ENCODE data around the gene VWC2. TPM values are rescaled to one million over a fixed set of nuclear protein-coding genes. Genes with fewer than 3 reads are reported as not detected.

The VWC2 gene
- total and polyA plus RNA-seq, 7 experiments from 2014 or later: not detected

DNA sequence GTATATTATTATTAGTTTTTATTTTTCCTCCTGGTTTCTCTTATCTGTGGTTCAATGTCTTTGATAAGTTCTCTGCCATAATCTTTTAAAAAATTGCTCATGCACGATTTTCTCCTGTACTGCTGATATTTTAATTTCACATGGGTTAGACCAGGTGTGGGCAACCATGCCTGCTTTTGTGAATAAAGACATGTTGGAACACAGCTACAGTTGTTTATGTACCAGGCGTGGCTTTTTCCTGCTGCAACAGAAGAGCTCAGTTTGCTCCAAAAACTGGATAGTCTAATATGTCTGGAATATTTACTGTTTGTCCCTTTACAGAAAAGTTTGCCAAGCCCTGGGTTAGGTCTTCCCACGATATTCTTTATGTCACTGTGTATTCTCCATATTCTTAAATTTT lies 105.2 kb downstream of the VWC2 start:
- Mint-ChIP-seq H3K4me1 (peaks cover 0 to 1% (median 0%) of the 10 kb centered on the region in 7 donors), H3K36me3 (no peaks in the 10 kb centered on the region), H3K9me3 (peaks cover 0 to 2% (median 0%) of the 10 kb centered on the region in 11 donors), H3K4me3 (no peak overlapping the region), H3K27me3 (peaks cover 0 to 21% (median 16%) of the 10 kb centered on the region in 5 donors), H3K27ac (no peak overlapping the region)
- intact Hi-C loops (cut with micrococcal nuclease): no loop called here
- H3K36me3 ChIP-seq (ENCODE audit: control insufficient read depth in 2 of 3, insufficient read depth in 3 of 3, low read length in 3 of 3): no peaks in the 10 kb centered on the region
- ATAC-seq (no peak), DNase-seq (no peak)
- no peak overlapping the region for H3K27ac ChIP-seq (ENCODE audit: low read depth, low read length)
- no peaks in the 10 kb centered on the region for H3K4me1 ChIP-seq (ENCODE audit: control insufficient read depth in 2 of 2, insufficient read depth in 2 of 2, low read length in 2 of 2)
- ChIA-PET CTCF (no interaction called here), POLR2A (no interaction called here)
- H3K27me3 ChIP-seq (ENCODE audit: control insufficient read depth in 2 of 2, insufficient read depth in 2 of 2, low read length in 2 of 2): no peaks in the 10 kb centered on the region
- no peaks in the 10 kb centered on the region for H3K9me3 ChIP-seq (ENCODE audit: control insufficient read depth in 2 of 3, low read length in 3 of 3)
- H3K4me3 ChIP-seq (ENCODE audit: low read length): no peak overlapping the region

DNA sequence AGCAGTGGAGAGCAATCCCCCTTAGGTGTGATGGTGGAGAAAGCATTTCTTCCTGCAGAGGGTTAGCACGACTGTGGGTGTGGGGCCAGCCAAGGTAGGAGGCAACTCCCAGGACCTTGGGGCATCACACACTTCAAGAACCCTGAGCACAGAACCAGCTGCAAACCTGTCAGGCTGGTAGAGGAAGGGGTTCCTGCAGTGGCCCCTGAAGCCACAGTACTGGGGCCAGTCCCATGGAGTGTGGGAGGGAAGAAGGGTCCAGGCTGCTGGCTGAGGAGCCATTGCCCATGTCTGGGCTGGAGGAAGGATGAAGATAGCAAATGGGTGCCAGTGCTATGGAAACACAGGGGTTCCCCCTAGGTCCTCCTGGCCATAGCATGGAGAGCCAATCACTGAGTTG lies 110.5 kb downstream of the VWC2 start:
- Histone ChIP-seq H3K36me3 (ENCODE audit: control insufficient read depth in 2 of 3, insufficient read depth in 3 of 3, low read length in 3 of 3) (no peaks in the 10 kb centered on the region), H3K4me1 (ENCODE audit: control insufficient read depth in 2 of 2, insufficient read depth in 2 of 2, low read length in 2 of 2) (no peaks in the 10 kb centered on the region), H3K27ac (ENCODE audit: low read depth, low read length) (no peak overlapping the region), H3K27me3 (ENCODE audit: control insufficient read depth in 2 of 2, insufficient read depth in 2 of 2, low read length in 2 of 2) (no peaks in the 10 kb centered on the region), H3K4me3 (ENCODE audit: low read length) (no peak overlapping the region), H3K9me3 (ENCODE audit: control insufficient read depth in 2 of 3, low read length in 3 of 3) (no peaks in the 10 kb centered on the region)
- H3K27me3 Mint-ChIP-seq: peaks cover 3 to 42% (median 20%) of the 10 kb centered on the region in 5 donors
- H3K36me3 Mint-ChIP-seq: no peaks in the 10 kb centered on the region
- H3K9me3 Mint-ChIP-seq: peaks cover 0 to 2% (median 0%) of the 10 kb centered on the region in 11 donors
- DNase-seq: no peak
- intact Hi-C loops (cut with micrococcal nuclease): no loop called here
- no peak overlapping the region for H3K4me3 Mint-ChIP-seq
- ChIA-PET CTCF (interaction anchor here (0.7 kb wide), 1 partner anchor 485 kb away, joined by 3 read pairs; no protein-coding TSS in a partner anchor), POLR2A (no interaction called here)
- peaks cover 0 to 1% (median 0%) of the 10 kb centered on the region in 7 donors for H3K4me1 Mint-ChIP-seq
- no peak for ATAC-seq
- no peak overlapping the region for H3K27ac Mint-ChIP-seq

DNA sequence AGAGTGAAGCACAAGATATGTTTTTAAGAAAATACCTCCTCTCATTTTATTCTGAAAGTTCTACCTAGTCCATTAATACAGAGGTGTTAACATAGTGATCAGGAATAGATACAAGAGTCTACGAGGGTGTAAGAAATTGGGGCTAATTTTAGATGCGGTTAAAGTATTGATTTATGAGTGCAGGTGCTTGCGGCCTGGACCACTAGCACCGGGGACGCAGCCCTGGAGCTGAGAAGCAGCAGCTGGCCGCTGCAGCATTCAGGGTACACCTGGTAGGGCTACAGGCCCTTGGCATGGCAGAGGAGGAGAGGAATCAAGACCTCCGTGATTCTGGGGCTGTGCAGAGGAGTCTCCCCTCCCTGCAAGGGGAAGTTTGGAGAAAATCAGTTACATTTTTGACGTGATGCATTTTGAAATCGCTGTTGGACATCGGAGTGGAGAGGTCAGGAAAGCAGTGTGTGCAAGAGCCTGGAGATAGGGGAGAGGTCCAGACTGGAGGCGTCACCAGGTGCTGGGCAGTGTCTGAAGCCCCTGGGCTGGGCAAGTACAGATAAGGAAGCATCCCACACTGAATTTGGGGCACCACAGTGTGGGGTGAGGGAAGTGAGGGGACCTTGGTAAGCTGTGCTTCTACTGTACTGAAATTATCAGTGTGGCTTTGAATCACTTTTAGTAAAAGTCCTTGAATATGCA lies 112.3 kb downstream of the VWC2 start:
- intact Hi-C loops (cut with micrococcal nuclease): no loop called here
- peaks cover 0 to 1% (median 0%) of the 10 kb centered on the region in 7 donors for H3K4me1 Mint-ChIP-seq
- no peak overlapping the region for H3K27ac Mint-ChIP-seq
- Histone ChIP-seq H3K4me1 (ENCODE audit: control insufficient read depth in 2 of 2, insufficient read depth in 2 of 2, low read length in 2 of 2) (no peaks in the 10 kb centered on the region), H3K27me3 (ENCODE audit: control insufficient read depth in 2 of 2, insufficient read depth in 2 of 2, low read length in 2 of 2) (no peaks in the 10 kb centered on the region), H3K36me3 (ENCODE audit: control insufficient read depth in 2 of 3, insufficient read depth in 3 of 3, low read length in 3 of 3) (no peaks in the 10 kb centered on the region), H3K27ac (ENCODE audit: low read depth, low read length) (no peak overlapping the region), H3K9me3 (ENCODE audit: control insufficient read depth in 2 of 3, low read length in 3 of 3) (no peaks in the 10 kb centered on the region), H3K4me3 (ENCODE audit: low read length) (no peak overlapping the region)
- DNase-seq: no peak
- peaks cover 0 to 4% (median 0%) of the 10 kb centered on the region in 11 donors for H3K9me3 Mint-ChIP-seq
- H3K27me3 Mint-ChIP-seq: peaks cover 3 to 42% (median 20%) of the 10 kb centered on the region in 5 donors
- no peak for ATAC-seq
- ChIA-PET POLR2A (no interaction called here), CTCF (no interaction called here)
- H3K4me3 Mint-ChIP-seq: no peak overlapping the region
- H3K36me3 Mint-ChIP-seq: no peaks in the 10 kb centered on the region

DNA sequence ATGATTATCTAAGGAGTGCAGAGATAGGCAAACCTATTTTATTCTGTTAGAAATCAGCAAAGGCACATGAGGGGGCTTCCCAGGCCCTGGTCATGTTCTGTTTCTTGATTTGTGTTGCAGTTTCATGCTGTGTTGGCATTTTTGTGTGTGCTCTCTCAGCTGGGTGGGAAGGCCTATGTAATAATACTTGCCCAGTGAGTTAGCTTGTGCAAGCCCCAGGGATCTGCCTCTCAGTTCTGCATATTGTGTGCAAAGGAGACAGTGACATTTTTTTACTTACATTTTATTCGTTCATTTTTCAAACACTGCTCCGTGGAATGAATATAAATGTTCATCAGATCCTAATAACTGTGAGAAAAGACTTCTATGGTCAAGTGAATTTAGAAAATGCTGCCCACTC lies 119.0 kb downstream of the VWC2 start:
- H3K4me1 ChIP-seq (ENCODE audit: control insufficient read depth in 2 of 2, insufficient read depth in 2 of 2, low read length in 2 of 2): no peaks in the 10 kb centered on the region
- ChIA-PET CTCF (no interaction called here), POLR2A (no interaction called here)
- H3K36me3 ChIP-seq (ENCODE audit: control insufficient read depth in 2 of 3, insufficient read depth in 3 of 3, low read length in 3 of 3): no peaks in the 10 kb centered on the region
- no peak overlapping the region for H3K27ac ChIP-seq (ENCODE audit: low read depth, low read length)
- Mint-ChIP-seq H3K27me3 (peaks cover 0 to 21% (median 7%) of the 10 kb centered on the region in 5 donors), H3K27ac (no peak overlapping the region), H3K4me3 (no peak overlapping the region), H3K4me1 (no peaks in the 10 kb centered on the region), H3K36me3 (no peaks in the 10 kb centered on the region), H3K9me3 (peaks cover 0 to 5% (median 0%) of the 10 kb centered on the region in 11 donors)
- no peak for DNase-seq
- no peak for ATAC-seq
- intact Hi-C loops (cut with micrococcal nuclease): no loop called here
- no peak overlapping the region for H3K4me3 ChIP-seq (ENCODE audit: low read length)
- no peaks in the 10 kb centered on the region for H3K27me3 ChIP-seq (ENCODE audit: control insufficient read depth in 2 of 2, insufficient read depth in 2 of 2, low read length in 2 of 2)
- H3K9me3 ChIP-seq (ENCODE audit: control insufficient read depth in 2 of 3, low read length in 3 of 3): no peaks in the 10 kb centered on the region

DNA sequence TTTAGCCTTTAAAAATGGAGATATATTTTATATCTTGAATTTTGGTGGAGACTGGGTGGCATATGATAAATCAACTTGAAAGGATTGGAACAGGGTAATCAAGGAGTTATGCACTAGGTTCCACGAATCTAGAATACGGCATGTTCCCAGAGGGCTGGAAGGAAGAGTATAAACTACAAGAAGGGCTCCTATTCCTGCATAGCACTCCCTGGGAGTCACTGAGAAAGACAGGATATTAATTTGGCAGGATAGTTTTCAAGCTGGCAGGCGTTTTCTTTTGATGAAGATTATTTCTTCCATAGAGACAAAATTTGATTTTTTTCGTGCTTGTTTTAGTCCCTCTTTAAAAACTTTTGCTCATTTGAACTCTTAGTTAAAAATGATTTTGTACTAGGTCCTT lies 119.7 kb downstream of the VWC2 start:
- no peaks in the 10 kb centered on the region for H3K4me1 Mint-ChIP-seq
- Histone ChIP-seq H3K36me3 (ENCODE audit: control insufficient read depth in 2 of 3, insufficient read depth in 3 of 3, low read length in 3 of 3) (no peaks in the 10 kb centered on the region), H3K4me1 (ENCODE audit: control insufficient read depth in 2 of 2, insufficient read depth in 2 of 2, low read length in 2 of 2) (no peaks in the 10 kb centered on the region), H3K27me3 (ENCODE audit: control insufficient read depth in 2 of 2, insufficient read depth in 2 of 2, low read length in 2 of 2) (no peaks in the 10 kb centered on the region), H3K27ac (ENCODE audit: low read depth, low read length) (no peak overlapping the region), H3K9me3 (ENCODE audit: control insufficient read depth in 2 of 3, low read length in 3 of 3) (no peaks in the 10 kb centered on the region), H3K4me3 (ENCODE audit: low read length) (no peak overlapping the region)
- ChIA-PET POLR2A (no interaction called here), CTCF (no interaction called here)
- DNase-seq (no peak), ATAC-seq (no peak)
- no peak overlapping the region for H3K4me3 Mint-ChIP-seq
- no peaks in the 10 kb centered on the region for H3K36me3 Mint-ChIP-seq
- peaks cover 0 to 17% (median 7%) of the 10 kb centered on the region in 5 donors for H3K27me3 Mint-ChIP-seq
- intact Hi-C loops (cut with micrococcal nuclease): no loop called here
- no peak overlapping the region for H3K27ac Mint-ChIP-seq
- peaks cover 0 to 5% (median 0%) of the 10 kb centered on the region in 11 donors for H3K9me3 Mint-ChIP-seq

DNA sequence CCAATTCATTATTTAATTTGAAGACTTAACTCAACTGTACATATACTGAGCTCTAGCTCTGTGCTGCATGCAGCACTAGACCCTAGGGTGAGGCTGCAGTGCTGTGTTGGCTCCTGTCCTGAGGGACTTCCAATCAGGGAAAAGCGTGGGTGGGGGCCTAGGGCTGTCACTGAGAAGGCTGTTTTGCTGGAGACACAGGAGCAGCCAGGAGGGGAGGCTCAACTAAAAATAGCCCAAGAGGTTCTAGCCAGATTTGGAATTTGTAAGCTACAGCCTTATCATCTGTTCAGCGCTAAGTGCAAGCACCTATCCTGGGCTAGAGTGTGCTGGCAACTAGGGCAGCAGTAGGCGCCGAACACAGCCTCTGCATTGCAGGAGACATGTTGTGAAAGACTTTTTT lies 121.1 kb downstream of the VWC2 start:
- H3K4me1 ChIP-seq (ENCODE audit: control insufficient read depth in 2 of 2, insufficient read depth in 2 of 2, low read length in 2 of 2): no peaks in the 10 kb centered on the region
- no peaks in the 10 kb centered on the region for H3K9me3 ChIP-seq (ENCODE audit: control insufficient read depth in 2 of 3, low read length in 3 of 3)
- no peaks in the 10 kb centered on the region for H3K36me3 ChIP-seq (ENCODE audit: control insufficient read depth in 2 of 3, insufficient read depth in 3 of 3, low read length in 3 of 3)
- ChIA-PET CTCF (no interaction called here), POLR2A (no interaction called here)
- no peak for DNase-seq
- no peak overlapping the region for H3K4me3 Mint-ChIP-seq
- no peak overlapping the region for H3K4me3 ChIP-seq (ENCODE audit: low read length)
- H3K4me1 Mint-ChIP-seq: no peaks in the 10 kb centered on the region
- H3K36me3 Mint-ChIP-seq: no peaks in the 10 kb centered on the region
- peaks cover 0 to 24% (median 12%) of the 10 kb centered on the region in 5 donors for H3K27me3 Mint-ChIP-seq
- ATAC-seq: no peak
- H3K9me3 Mint-ChIP-seq: peaks cover 0 to 11% (median 0%) of the 10 kb centered on the region in 11 donors
- intact Hi-C loops (cut with micrococcal nuclease): no loop called here
- no peaks in the 10 kb centered on the region for H3K27me3 ChIP-seq (ENCODE audit: control insufficient read depth in 2 of 2, insufficient read depth in 2 of 2, low read length in 2 of 2)
- no peak overlapping the region for H3K27ac ChIP-seq (ENCODE audit: low read depth, low read length)
- no peak overlapping the region for H3K27ac Mint-ChIP-seq

DNA sequence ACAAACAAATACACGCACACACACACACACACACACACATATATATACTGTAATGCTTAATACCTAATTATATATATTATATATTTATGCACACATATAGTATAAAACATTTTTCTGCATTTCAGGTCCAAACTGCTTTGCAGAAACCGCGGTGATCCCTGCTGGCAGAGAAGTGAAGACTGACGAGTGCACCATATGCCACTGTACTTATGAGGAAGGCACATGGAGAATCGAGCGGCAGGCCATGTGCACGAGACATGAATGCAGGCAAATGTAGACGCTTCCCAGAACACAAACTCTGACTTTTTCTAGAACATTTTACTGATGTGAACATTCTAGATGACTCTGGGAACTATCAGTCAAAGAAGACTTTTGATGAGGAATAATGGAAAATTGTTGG lies 138.5 kb downstream of the VWC2 start:
- Mint-ChIP-seq H3K9me3 (peaks cover 0 to 18% (median 5%) of the 10 kb centered on the region in 11 donors), H3K36me3 (no peaks in the 10 kb centered on the region), H3K4me3 (no peak overlapping the region), H3K27ac (no peak overlapping the region), H3K4me1 (no peaks in the 10 kb centered on the region), H3K27me3 (peaks cover 0 to 6% (median 2%) of the 10 kb centered on the region in 5 donors)
- intact Hi-C loops (cut with micrococcal nuclease): no loop called here
- CTCF ChIA-PET: no interaction called here
- DNase-seq (no peak), ATAC-seq (no peak)
- H3K4me3 ChIP-seq (ENCODE audit: low read length): no peak overlapping the region
- no peaks in the 10 kb centered on the region for H3K27me3 ChIP-seq (ENCODE audit: control insufficient read depth in 2 of 2, insufficient read depth in 2 of 2, low read length in 2 of 2)
- H3K36me3 ChIP-seq (ENCODE audit: control insufficient read depth in 2 of 3, insufficient read depth in 3 of 3, low read length in 3 of 3): no peaks in the 10 kb centered on the region
- POLR2A ChIA-PET: no interaction called here
- no peaks in the 10 kb centered on the region for H3K9me3 ChIP-seq (ENCODE audit: control insufficient read depth in 2 of 3, low read length in 3 of 3)
- H3K4me1 ChIP-seq (ENCODE audit: control insufficient read depth in 2 of 2, insufficient read depth in 2 of 2, low read length in 2 of 2): no peaks in the 10 kb centered on the region
- H3K27ac ChIP-seq (ENCODE audit: low read depth, low read length): no peak overlapping the region
